GM23338 (cell line): ENCODE data around the gene PAIP2B.

Experiments used
- CTCF ChIP-seq, 2 experiments: fragments of 200-600 bp in 1 of 2; sonication (generic) in 1 of 2; conservative IDR thresholded peaks; 2 replicates each; pipeline versions ENCODE4 v1.5.1 to v1.6.1; 2016 to 2017; ENCODE audit warnings: antibody characterized with exemption in 2 of 2, low read depth in 2 of 2, mild to moderate bottlenecking in 2 of 2, moderate library complexity in 1 of 2
- POLR2AphosphoS5 ChIP-seq: IDR thresholded peaks from 2 replicates; pipeline ENCODE4 v1.6.1; 2016; ENCODE audit warnings: antibody characterized with exemption, low read depth

GRCh38 chr2:71153585-71154224 lies 73.2 kb downstream of the PAIP2B start:
- no peak for TF ChIP-seq CTCF (conservative IDR thresholded peaks at IDR 0.05; ENCODE audit: low read depth in 2 of 2)
- TF ChIP-seq POLR2AphosphoS5 = no peak
